ENCODE data around the gene QDPR. TPM values are rescaled to one million over a fixed set of nuclear protein-coding genes. Genes with fewer than 3 reads are reported as not detected.

The QDPR gene
- total RNA-seq, 1 experiment from 2014 or later, result 39.5 TPM

DNA sequence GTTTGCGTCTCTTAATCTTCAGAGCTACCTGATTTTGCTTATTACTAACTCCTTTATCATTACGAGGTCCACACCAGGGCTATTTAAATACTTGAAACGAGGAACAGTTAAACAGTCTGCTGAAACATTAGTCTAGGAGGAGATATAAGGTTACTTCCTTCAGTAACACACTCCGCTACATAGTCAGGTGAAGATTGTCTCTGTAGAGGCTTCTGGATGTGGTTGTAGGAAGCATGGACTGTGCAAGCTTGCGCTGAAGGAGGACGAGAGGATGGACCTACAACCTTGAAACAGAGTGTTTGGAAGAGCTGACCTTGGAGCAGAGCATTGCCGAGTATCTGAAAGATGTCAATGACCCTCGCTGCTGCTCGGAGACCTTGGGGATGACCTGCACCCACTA lies 3.0 kb upstream of the QDPR start, which contains the start of gene CLRN2:
Gene CLRN2 (plus strand): TSS at position 301 of the 400 bp plus-strand sequence. CDS start 102 bp downstream, outside the sequence.
- intact Hi-C loops (cut with micrococcal nuclease), result no loop called here
- no peak within 1 kb of the TSS for H2AFZ ChIP-seq (ENCODE audit: low read depth, low read length, poor library complexity, severe bottlenecking)
- H3K9me2 ChIP-seq (ENCODE audit: insufficient read depth), result no peaks in the 10 kb centered on the region
- no TSS peak for BruUV-seq (replicated peaks)
- H3K4me3 ChIP-seq (replicated peaks in 1 of 2; ENCODE audit: low read depth in 1 of 2, low read length in 2 of 2), result no peak within 1 kb of the TSS
- ATAC-seq (no peak), DNase-seq (ENCODE audit: low read depth, low spot score) (no peak)
- no peak within 1 kb of the TSS for H3K4me2 ChIP-seq (ENCODE audit: low read length)
- no peak within 1 kb of the TSS for H3K27ac ChIP-seq (ENCODE audit: low read depth, low read length)
- ChIA-PET RAD21 (ENCODE audit: low non-redundant PET in 1 of 2, low total read pairs in 2 of 2, uncharacterized antibody in 2 of 2, unreplicated experiment in 2 of 2) (no interaction called here), POLR2A (no interaction called here), CTCF (no interaction called here)
- H3K27me3 ChIP-seq (ENCODE audit: insufficient read depth, low read length), result no peaks in the 10 kb centered on the region
- peaks cover 19% of the 10 kb centered on the region for H3K79me2 ChIP-seq (ENCODE audit: insufficient read depth, low read length)
- H4K20me1 ChIP-seq (ENCODE audit: insufficient read depth), result no peaks in the 10 kb centered on the region
- no peaks in the 10 kb centered on the region for H3K36me3 ChIP-seq (ENCODE audit: control insufficient read depth in 1 of 2, insufficient read depth in 2 of 2, low read length in 2 of 2)
- TF ChIP-seq MAX (IDR thresholded peaks at IDR 0.05) (no peak), CBX3 (IDR thresholded peaks at IDR 0.05; ENCODE audit: low read depth) (no peak), POLR2A (IDR thresholded peaks at IDR 0.05; ENCODE audit: borderline replicate concordance, extremely low read depth, insufficient read depth, insufficient read length) (no peak), EZH2phosphoT487 (IDR thresholded peaks at IDR 0.05; ENCODE audit: borderline replicate concordance) (no peak), SIN3A (IDR thresholded peaks at IDR 0.05; ENCODE audit: low read depth) (no peak), YY1 (IDR thresholded peaks at IDR 0.05; ENCODE audit: extremely low read depth, insufficient replicate concordance, low read depth, low read length) (no peak), RAD21 (IDR thresholded peaks at IDR 0.05; ENCODE audit: low read depth) (no peak), ELF1 (IDR thresholded peaks at IDR 0.05; ENCODE audit: borderline replicate concordance, low read depth) (no peak), CEBPB (IDR thresholded peaks at IDR 0.05; ENCODE audit: low read depth) (no peak), REST (IDR thresholded peaks at IDR 0.05; ENCODE audit: low read depth) (no peak), JUND (IDR thresholded peaks at IDR 0.05) (no peak)
- no peak within 1 kb of the TSS for H3K9ac ChIP-seq (ENCODE audit: low read length)
- no peaks in the 10 kb centered on the region for H3K9me3 ChIP-seq (ENCODE audit: control insufficient read depth in 1 of 2, insufficient read depth in 1 of 2, low read depth in 1 of 2, low read length in 2 of 2)
- H3K4me1 ChIP-seq (ENCODE audit: control insufficient read depth in 1 of 2, insufficient read depth in 2 of 2, low read length in 2 of 2), result peaks cover 12 to 27% of the 10 kb centered on the region in 2 experiments
